ENCODE results near the gene GMDS.

DNA sequence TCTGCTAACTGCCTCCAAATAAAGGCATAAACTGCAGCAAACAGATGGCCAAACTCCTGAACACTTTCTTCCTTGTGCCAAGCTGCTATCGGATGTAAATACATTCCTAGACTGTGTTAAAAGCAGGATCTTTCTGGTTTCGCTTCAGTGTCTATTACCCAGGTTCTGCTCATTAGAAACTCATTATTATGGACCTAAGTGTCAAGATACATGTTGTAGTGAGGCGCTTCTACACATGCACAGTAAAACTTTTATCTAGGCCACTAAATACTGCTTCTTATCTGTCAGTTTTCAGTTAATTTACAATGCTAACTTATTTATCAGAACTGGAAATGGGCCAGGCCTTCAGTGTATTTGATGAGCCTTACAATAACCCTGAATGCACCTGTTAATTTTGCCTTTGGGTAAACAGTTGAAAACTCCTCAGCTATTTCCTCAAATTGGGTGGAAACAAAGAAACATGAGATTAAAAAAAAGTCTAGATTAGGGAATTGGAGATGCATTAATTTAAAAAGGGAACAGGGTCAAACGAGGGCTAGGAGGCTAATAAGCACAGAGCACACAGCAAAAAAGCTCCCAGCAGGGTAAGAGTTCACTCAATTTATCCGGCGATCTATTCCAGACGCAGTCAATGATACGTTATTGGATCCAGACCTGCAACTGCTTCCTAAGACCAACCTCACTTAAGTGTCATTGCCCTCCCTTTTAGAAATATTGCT, 395.1 kb downstream of the GMDS start:
- TF ChIP-seq, protein P1, sequence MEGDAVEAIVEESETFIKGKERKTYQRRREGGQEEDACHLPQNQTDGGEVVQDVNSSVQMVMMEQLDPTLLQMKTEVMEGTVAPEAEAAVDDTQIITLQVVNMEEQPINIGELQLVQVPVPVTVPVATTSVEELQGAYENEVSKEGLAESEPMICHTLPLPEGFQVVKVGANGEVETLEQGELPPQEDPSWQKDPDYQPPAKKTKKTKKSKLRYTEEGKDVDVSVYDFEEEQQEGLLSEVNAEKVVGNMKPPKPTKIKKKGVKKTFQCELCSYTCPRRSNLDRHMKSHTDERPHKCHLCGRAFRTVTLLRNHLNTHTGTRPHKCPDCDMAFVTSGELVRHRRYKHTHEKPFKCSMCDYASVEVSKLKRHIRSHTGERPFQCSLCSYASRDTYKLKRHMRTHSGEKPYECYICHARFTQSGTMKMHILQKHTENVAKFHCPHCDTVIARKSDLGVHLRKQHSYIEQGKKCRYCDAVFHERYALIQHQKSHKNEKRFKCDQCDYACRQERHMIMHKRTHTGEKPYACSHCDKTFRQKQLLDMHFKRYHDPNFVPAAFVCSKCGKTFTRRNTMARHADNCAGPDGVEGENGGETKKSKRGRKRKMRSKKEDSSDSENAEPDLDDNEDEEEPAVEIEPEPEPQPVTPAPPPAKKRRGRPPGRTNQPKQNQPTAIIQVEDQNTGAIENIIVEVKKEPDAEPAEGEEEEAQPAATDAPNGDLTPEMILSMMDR (conservative IDR thresholded peaks at IDR 0.05; ENCODE audit: low read length), result no peak
- no peak for TF ChIP-seq EZH2phosphoT487 (IDR thresholded peaks at IDR 0.05; ENCODE audit: borderline replicate concordance)

Data from Loucy (cell line).